T-cell (primary cell): Measurements from ENCODE around the gene MTRFR. TPM values are rescaled to one million over a fixed set of nuclear protein-coding genes. Genes with fewer than 3 reads are reported as not detected.
"Not testable (repeated sequence)": the region's sequence is repeated elsewhere in the genome, so short reads cannot be mapped to it uniquely, and the experiment has no call there.

ENCODE experiments used
- ATAC-seq, 4 experiments: fragments of 200-7000 bp in 3 of 4; fragments of 150-1000 bp in 1 of 4; cut with Tn5 transposase; replicated peaks in 1 of 4; 1 replicate in 3 of 4; 2 replicates in 1 of 4; pipeline ENCODE4 v1.10.0; 2021; ENCODE audit warnings: moderate library complexity in 3 of 4, mild to moderate bottlenecking in 2 of 4, moderate number of reproducible peaks in 1 of 4
- CTCF ChIA-PET, 2 donors: fragments of 300-600 bp; sonication (Branson Sonifier 250); formaldehyde crosslinking; loops; one replicate each; lab custom pipeline; 2022; ENCODE audit warnings: antibody characterized with exemption in 2 of 2; lab: Charles Lee
- POLR2A ChIA-PET, 2 donors: fragments of 300-600 bp; sonication (Branson Sonifier 250); formaldehyde crosslinking; loops; one replicate each; lab custom pipeline; 2022; ENCODE audit warnings: antibody characterized with exemption in 2 of 2; lab: Charles Lee
- DNase-seq, 35 experiments: peaks; one replicate each; pipeline versions ENCODE4 v3.0.0 to v3.0.0-alpha.2; 2013 to 2023
- H3K27ac ChIP-seq: one replicate; pipeline ENCODE4 v1.5.1; 2013; ENCODE audit warnings: low read length
- H3K27me3 ChIP-seq, 2 experiments: replicated peaks in 1 of 2; 1 replicate in 1 of 2; 2 replicates in 1 of 2; pipeline versions ENCODE4 v1.6.1 to v1.7.0; 2013; ENCODE audit warnings: low read length in 1 of 2, mixed read lengths in 1 of 2; ENCODE audit not compliant: control insufficient read depth in 2 of 2, insufficient read depth in 2 of 2; ENCODE audit errors: extremely low read depth in 1 of 2
- H3K36me3 ChIP-seq, 2 donors: 1 replicate in 1 of 2; 2 replicates in 1 of 2; pipeline versions ENCODE4 v1.6.1 to v1.7.0; 2013; ENCODE audit warnings: low read length in 1 of 2; ENCODE audit not compliant: control insufficient read depth in 2 of 2, insufficient read depth in 1 of 2; ENCODE audit errors: extremely low read depth in 1 of 2
- H3K4me1 ChIP-seq, 2 experiments: 1 replicate in 1 of 2; 2 replicates in 1 of 2; pipeline versions ENCODE4 v1.6.1 to v1.7.0; 2013; ENCODE audit warnings: low read length in 2 of 2, mixed read lengths in 1 of 2; ENCODE audit not compliant: insufficient read depth in 2 of 2, control insufficient read depth in 1 of 2; ENCODE audit errors: extremely low read depth in 1 of 2
- H3K4me3 ChIP-seq, 2 donors: 1 replicate in 1 of 2; 2 replicates in 1 of 2; pipeline versions ENCODE4 v1.5.1 to v1.7.0; 2013; ENCODE audit warnings: mild to moderate bottlenecking in 2 of 2, low read length in 1 of 2, moderate library complexity in 1 of 2; ENCODE audit not compliant: control insufficient read depth in 1 of 2; ENCODE audit errors: extremely low read depth in 1 of 2
- H3K9me3 ChIP-seq: 2 replicates; pipeline ENCODE4 v1.7.0; 2013
- H3K27ac Mint-ChIP-seq, 2 donors: one replicate each; pipeline ENCODE4 v1.8.0; 2020 to 2021; ENCODE audit warnings: mild to moderate bottlenecking in 2 of 2, mixed read lengths in 2 of 2
- H3K27me3 Mint-ChIP-seq, 2 donors: one replicate each; pipeline ENCODE4 v1.8.0; 2021 to 2022; ENCODE audit warnings: mixed read lengths in 2 of 2
- H3K36me3 Mint-ChIP-seq: one replicate; pipeline ENCODE4 v1.8.0; 2021; ENCODE audit warnings: mixed read lengths
- H3K4me1 Mint-ChIP-seq, 3 donors: one replicate each; pipeline ENCODE4 v1.8.0; 2020 to 2022; ENCODE audit warnings: mixed read lengths in 3 of 3, mild to moderate bottlenecking in 1 of 3
- H3K4me3 Mint-ChIP-seq, 3 donors: one replicate each; pipeline ENCODE4 v1.8.0; 2020 to 2022; ENCODE audit warnings: mild to moderate bottlenecking in 3 of 3, mixed read lengths in 3 of 3, moderate library complexity in 3 of 3
- H3K9me3 Mint-ChIP-seq, 3 donors: one replicate each; pipeline ENCODE4 v1.8.0; 2020 to 2022; ENCODE audit warnings: mixed read lengths in 3 of 3
- WGBS: methylation state at CpG from one replicate; pipeline ENCODE4 v1.1.5; 2013; ENCODE audit warnings: missing lambda C conversion rate; ENCODE audit not compliant: insufficient coverage; 5-methylcytosine and 5-hydroxymethylcytosine counted together
- total RNA-seq, 35 experiments: library from RNA in 6 of 35; stranded (reverse) in 6 of 35; fragments of 120-200 nt in 1 of 35; gene quantifications; one replicate each; pipeline versions ENCODE4 v1.2.1 to v1.2.4 and lab custom pipeline; 2013 to 2026

The MTRFR gene
- 10 to 100 TPM; 33.7 to 49.7 (median 42.4) TPM for total RNA-seq
- total RNA-seq (2013) = 29.7 TPM
- total RNA-seq (lab: John Stamatoyannopoulos, UW) = 28.5 to 72.0 (median 36.7) reads per million in 29 experiments

- Mint-ChIP-seq H3K27ac (peak within 1 kb of the TSS; percentile 97 to 99), H3K4me1 (peaks cover 76 to 84% (median 84%) of the 10 kb centered on the region in 3 donors), H3K27me3 (no peaks in the 10 kb centered on the region), H3K4me3 (peak within 1 kb of the TSS; percentile 99 to 100 (median 100)), H3K9me3 (no peaks in the 10 kb centered on the region), H3K36me3 (peaks cover 9% of the 10 kb centered on the region)
- CTCF ChIA-PET = interaction anchor here (0.5 to 2.0 kb wide), 12 partner anchors 9 to 1760 kb away, joined by 3 to 17 read pairs (median 3); partner anchors contain the start of gene BRI3BP (in 1 of the 2)
- Histone ChIP-seq H3K36me3 (peaks cover 0 to 10% of the 10 kb centered on the region in 2 donors), H3K27me3 (no peaks in the 10 kb centered on the region), H3K4me3 (peak within 1 kb of the TSS; percentile 84 to 99), H3K27ac (peak within 1 kb of the TSS; percentile 80), H3K4me1 (peaks cover 58 to 65% of the 10 kb centered on the region in 2 experiments), H3K9me3 (no peaks in the 10 kb centered on the region)
- WGBS = 1% methylated on average over 59 of the region's 66 CpGs
- POLR2A ChIA-PET = interaction anchor here (0.5 to 2.8 kb wide), 21 partner anchors 9 to 1651 kb away, joined by 3 to 27 read pairs (median 5); partner anchors contain the start of genes ARL6IP4 (in 1 of the 2) and SBNO1 (in 1 of the 2)
- ATAC-seq (peak; percentile 89 to 93 (median 93)), DNase-seq (peak; percentile 95 to 100 (median 99))
These were observed at the start of gene MTRFR, which contains the start of gene MPHOSPH9 for GRCh38 chr12:123232807-123233504. MTRFR (plus strand) TSS chr12:123233436; CDS start chr12:123253675, 20,239 bp downstream. MPHOSPH9 (minus strand) TSS chr12:123233141; CDS start chr12:123230364, 2,777 bp downstream.

GRCh38 chr12:123187637-123188036 is 45.6 kb upstream of the MTRFR start:
- ChIA-PET CTCF (no interaction called here), POLR2A (no interaction called here)
- Mint-ChIP-seq H3K4me3 (no peak overlapping the region), H3K36me3 (peaks cover 36% of the 10 kb centered on the region), H3K27me3 (no peaks in the 10 kb centered on the region), H3K4me1 (no peaks in the 10 kb centered on the region), H3K27ac (no peak overlapping the region), H3K9me3 (no peaks in the 10 kb centered on the region)
- Histone ChIP-seq H3K36me3 (peaks cover 6 to 61% of the 10 kb centered on the region in 2 donors), H3K4me3 (no peak overlapping the region), H3K27me3 (no peaks in the 10 kb centered on the region), H3K9me3 (no peaks in the 10 kb centered on the region), H3K4me1 (no peaks in the 10 kb centered on the region), H3K27ac (no peak overlapping the region)
- DNase-seq (no peak), ATAC-seq (no peak)
- WGBS = no CpG with 5 or more reads among the region's 6 CpGs

GRCh38 chr12:123199936-123200335 is 33.3 kb upstream of the MTRFR start:
- WGBS = 100% methylated on average over 1 of the region's 3 CpGs
- no peak overlapping the region for H3K27ac ChIP-seq
- CTCF ChIA-PET = interaction anchor here in 1 of 2 donors (1.0 to 1.3 kb wide), 2 partner anchors 23 to 38 kb away, joined by 4 to 5 read pairs; no protein-coding TSS in a partner anchor

GRCh38 chr12:123200414-123200813 is 32.8 kb upstream of the MTRFR start:
- 40% methylated on average over 1 of the region's 7 CpGs for WGBS
- Histone ChIP-seq H3K4me1 (peaks cover 4 to 5% of the 10 kb centered on the region in 2 experiments), H3K4me3 (no peak overlapping the region), H3K9me3 (no peaks in the 10 kb centered on the region), H3K27ac (peak overlapping the region; percentile 5), H3K27me3 (no peaks in the 10 kb centered on the region), H3K36me3 (peaks cover 6 to 41% of the 10 kb centered on the region in 2 donors)
- Mint-ChIP-seq H3K36me3 (peaks cover 32% of the 10 kb centered on the region), H3K27me3 (no peaks in the 10 kb centered on the region), H3K27ac (peak overlapping the region; percentile 91 to 93), H3K9me3 (no peaks in the 10 kb centered on the region), H3K4me1 (peaks cover 18 to 20% (median 19%) of the 10 kb centered on the region in 3 donors), H3K4me3 (peak overlapping the region in 1 of 3 donors; percentile 12)
- peak; percentile 27 to 68 (median 62) for ATAC-seq
- DNase-seq = peak in 3 of 35 experiments; percentile 9 to 15 (median 12)
- ChIA-PET CTCF (interaction anchor here in 1 of 2 donors (1.0 to 1.3 kb wide), 2 partner anchors 23 to 38 kb away, joined by 4 to 5 read pairs; no protein-coding TSS in a partner anchor), POLR2A (no interaction called here)

More at GRCh38 chr12:123199936-123200335, 33.3 kb upstream of the MTRFR start:
- Histone ChIP-seq H3K36me3 (peaks cover 6 to 39% of the 10 kb centered on the region in 2 donors), H3K4me3 (no peak overlapping the region), H3K27me3 (no peaks in the 10 kb centered on the region), H3K4me1 (peaks cover 4 to 5% of the 10 kb centered on the region in 2 experiments), H3K9me3 (no peaks in the 10 kb centered on the region)
- H3K27me3 Mint-ChIP-seq = no peaks in the 10 kb centered on the region
- no peaks in the 10 kb centered on the region for H3K9me3 Mint-ChIP-seq
- H3K27ac Mint-ChIP-seq = peak overlapping the region; percentile 91 to 93
- H3K4me3 Mint-ChIP-seq = peak overlapping the region in 1 of 3 donors; percentile 12
- peaks cover 31% of the 10 kb centered on the region for H3K36me3 Mint-ChIP-seq
- POLR2A ChIA-PET = no interaction called here
- peaks cover 18 to 20% (median 19%) of the 10 kb centered on the region in 3 donors for H3K4me1 Mint-ChIP-seq
- DNase-seq = no peak
- ATAC-seq = no peak

GRCh38 chr12:123206794-123207193 is 26.4 kb upstream of the MTRFR start:
- H3K4me1 ChIP-seq, ATAC-seq, H3K9me3 ChIP-seq, H3K27ac Mint-ChIP-seq, H3K4me3 ChIP-seq, CTCF ChIA-PET, H3K27ac ChIP-seq, H3K9me3 Mint-ChIP-seq, H3K4me3 Mint-ChIP-seq, H3K27me3 Mint-ChIP-seq, H3K27me3 ChIP-seq, DNase-seq, H3K4me1 Mint-ChIP-seq: not testable (repeated sequence)
- WGBS = no CpG with 5 or more reads among the region's 3 CpGs
- peaks cover 0 to 62% of the 10 kb centered on the region in 2 donors for H3K36me3 ChIP-seq
- H3K36me3 Mint-ChIP-seq = peaks cover 37% of the 10 kb centered on the region
- POLR2A ChIA-PET = interaction anchor here in 1 of 2 donors (0.6 kb wide), 1 partner anchor 48 kb away, joined by 3 read pairs; no protein-coding TSS in a partner anchor

GRCh38 chr12:123207815-123208214 is 25.4 kb upstream of the MTRFR start:
- H3K4me3 Mint-ChIP-seq, H3K27me3 Mint-ChIP-seq, H3K27ac Mint-ChIP-seq, DNase-seq, H3K4me3 ChIP-seq, CTCF ChIA-PET, H3K9me3 Mint-ChIP-seq, H3K4me1 ChIP-seq, H3K27ac ChIP-seq, ATAC-seq, H3K9me3 ChIP-seq, H3K27me3 ChIP-seq, H3K4me1 Mint-ChIP-seq: not testable (repeated sequence)
- no CpG with 5 or more reads among the region's 7 CpGs for WGBS
- POLR2A ChIA-PET = interaction anchor here in 1 of 2 donors (0.7 kb wide), 1 partner anchor 34 kb away, joined by 5 read pairs; no protein-coding TSS in a partner anchor
- peaks cover 39% of the 10 kb centered on the region for H3K36me3 Mint-ChIP-seq
- H3K36me3 ChIP-seq = peaks cover 0 to 58% of the 10 kb centered on the region in 2 donors
